Endothelial cell (in vitro differentiated cells): ENCODE data around the gene MRPS7. TPM values are rescaled to one million over a fixed set of nuclear protein-coding genes. Genes with fewer than 3 reads are reported as not detected.

Experiments
- DNase-seq: peaks from one replicate; pipeline ENCODE4 v3.0.0; 2021; ENCODE audit warnings: low spot score
- H3K27ac Mint-ChIP-seq: one replicate; pipeline ENCODE4 v1.8.0; 2021; ENCODE audit warnings: mixed read lengths, inconsistent platforms; ENCODE audit not compliant: unreplicated experiment
- H3K27me3 Mint-ChIP-seq: one replicate; pipeline ENCODE4 v1.8.0; 2021; ENCODE audit warnings: mild to moderate bottlenecking, moderate library complexity, mixed read lengths, inconsistent platforms; ENCODE audit not compliant: unreplicated experiment
- H3K36me3 Mint-ChIP-seq: one replicate; pipeline ENCODE4 v1.8.0; 2021; ENCODE audit warnings: mild to moderate bottlenecking, low read depth, mixed read lengths, inconsistent platforms; ENCODE audit not compliant: unreplicated experiment
- H3K4me1 Mint-ChIP-seq: one replicate; pipeline ENCODE4 v1.8.0; 2021; ENCODE audit warnings: mild to moderate bottlenecking, mixed read lengths, inconsistent platforms; ENCODE audit not compliant: unreplicated experiment
- H3K4me3 Mint-ChIP-seq: one replicate; pipeline ENCODE4 v1.8.0; 2021; ENCODE audit warnings: mild to moderate bottlenecking, mixed read lengths, inconsistent platforms; ENCODE audit not compliant: unreplicated experiment
- H3K9me3 Mint-ChIP-seq: one replicate; pipeline ENCODE4 v1.8.0; 2021; ENCODE audit warnings: mixed read lengths, inconsistent platforms; ENCODE audit not compliant: unreplicated experiment
- total RNA-seq: library from RNA; stranded (reverse); fragmentation: NEBNext Ultra II Directional; extraction: Animal tissue kit (Norgen Biotek cat#: 25700); gene quantifications from one replicate; pipeline ENCODE4 v1.2.1, GENCODE V29; 2021; ENCODE audit not compliant: unreplicated experiment
- TF ChIP-seq, protein P1 (sequence below): fragments of 200-600 bp; sonication (generic); IDR thresholded peaks from one replicate; pipeline ENCODE4 v1.5.0; 2021; ENCODE audit warnings: antibody characterized with exemption; ENCODE audit not compliant: unreplicated experiment

Gene MRPS7
- total RNA-seq, 1 donor from 2014 or later: 63.4 TPM

DNA sequence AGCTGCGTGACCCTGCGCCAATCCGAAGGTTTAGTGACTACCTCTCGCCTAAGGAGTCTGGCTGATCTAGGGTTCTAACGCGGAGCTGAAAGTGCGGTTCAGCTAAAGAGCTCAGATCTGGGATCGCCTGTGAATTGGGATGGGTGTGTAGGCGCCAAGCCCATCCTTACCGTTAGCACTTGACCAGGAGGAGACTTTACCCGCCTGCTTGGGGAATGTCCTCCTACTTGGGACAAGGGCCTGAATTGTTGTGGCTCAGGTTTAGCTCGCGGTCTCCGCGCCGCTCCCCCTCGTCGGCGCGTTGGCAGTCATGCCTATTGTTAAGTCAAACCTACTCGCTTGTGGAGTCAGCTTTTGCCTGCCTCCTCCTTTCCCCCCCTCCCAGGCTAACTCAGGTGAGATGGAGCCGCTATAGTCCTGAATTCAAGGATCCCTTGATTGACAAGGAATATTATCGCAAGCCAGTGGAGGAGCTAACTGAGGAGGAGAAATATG lies 480 bp downstream of the MRPS7 start:
- H3K4me3 Mint-ChIP-seq: peak overlapping the region; percentile 98
- H3K9me3 Mint-ChIP-seq: no peaks in the 10 kb centered on the region
- peaks cover 15% of the 10 kb centered on the region for H3K27me3 Mint-ChIP-seq
- peaks cover 8% of the 10 kb centered on the region for H3K36me3 Mint-ChIP-seq
- H3K4me1 Mint-ChIP-seq: peaks cover 54% of the 10 kb centered on the region
- TF ChIP-seq, protein P1, sequence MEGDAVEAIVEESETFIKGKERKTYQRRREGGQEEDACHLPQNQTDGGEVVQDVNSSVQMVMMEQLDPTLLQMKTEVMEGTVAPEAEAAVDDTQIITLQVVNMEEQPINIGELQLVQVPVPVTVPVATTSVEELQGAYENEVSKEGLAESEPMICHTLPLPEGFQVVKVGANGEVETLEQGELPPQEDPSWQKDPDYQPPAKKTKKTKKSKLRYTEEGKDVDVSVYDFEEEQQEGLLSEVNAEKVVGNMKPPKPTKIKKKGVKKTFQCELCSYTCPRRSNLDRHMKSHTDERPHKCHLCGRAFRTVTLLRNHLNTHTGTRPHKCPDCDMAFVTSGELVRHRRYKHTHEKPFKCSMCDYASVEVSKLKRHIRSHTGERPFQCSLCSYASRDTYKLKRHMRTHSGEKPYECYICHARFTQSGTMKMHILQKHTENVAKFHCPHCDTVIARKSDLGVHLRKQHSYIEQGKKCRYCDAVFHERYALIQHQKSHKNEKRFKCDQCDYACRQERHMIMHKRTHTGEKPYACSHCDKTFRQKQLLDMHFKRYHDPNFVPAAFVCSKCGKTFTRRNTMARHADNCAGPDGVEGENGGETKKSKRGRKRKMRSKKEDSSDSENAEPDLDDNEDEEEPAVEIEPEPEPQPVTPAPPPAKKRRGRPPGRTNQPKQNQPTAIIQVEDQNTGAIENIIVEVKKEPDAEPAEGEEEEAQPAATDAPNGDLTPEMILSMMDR: no peak
- DNase-seq: no peak
- peak overlapping the region; percentile 99 for H3K27ac Mint-ChIP-seq

DNA sequence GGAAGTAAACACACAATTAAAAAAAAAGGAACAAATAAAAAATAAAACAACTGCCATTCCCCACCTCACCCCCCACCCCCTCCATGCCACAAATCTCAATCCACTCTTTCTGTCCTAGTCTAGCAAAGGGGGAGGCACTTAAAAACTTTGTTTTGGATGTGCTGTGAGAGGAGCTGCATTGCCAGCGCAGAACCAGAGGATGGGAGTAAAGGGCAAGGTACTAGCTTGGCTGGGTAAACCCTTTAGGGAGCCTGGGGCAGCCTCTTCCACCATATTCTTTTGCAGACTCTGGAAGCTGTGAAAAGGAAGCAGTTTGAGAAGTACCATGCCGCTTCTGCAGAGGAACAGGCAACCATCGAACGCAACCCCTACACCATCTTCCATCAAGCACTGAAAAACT lies 1.4 kb downstream of the MRPS7 start:
- TF ChIP-seq, protein P1: no peak
- DNase-seq: no peak
- H3K9me3 Mint-ChIP-seq: no peaks in the 10 kb centered on the region
- H3K36me3 Mint-ChIP-seq: peaks cover 8% of the 10 kb centered on the region
- H3K4me1 Mint-ChIP-seq: peaks cover 54% of the 10 kb centered on the region
- H3K4me3 Mint-ChIP-seq: peak overlapping the region; percentile 98
- H3K27me3 Mint-ChIP-seq: peaks cover 15% of the 10 kb centered on the region
- peak overlapping the region; percentile 99 for H3K27ac Mint-ChIP-seq

DNA sequence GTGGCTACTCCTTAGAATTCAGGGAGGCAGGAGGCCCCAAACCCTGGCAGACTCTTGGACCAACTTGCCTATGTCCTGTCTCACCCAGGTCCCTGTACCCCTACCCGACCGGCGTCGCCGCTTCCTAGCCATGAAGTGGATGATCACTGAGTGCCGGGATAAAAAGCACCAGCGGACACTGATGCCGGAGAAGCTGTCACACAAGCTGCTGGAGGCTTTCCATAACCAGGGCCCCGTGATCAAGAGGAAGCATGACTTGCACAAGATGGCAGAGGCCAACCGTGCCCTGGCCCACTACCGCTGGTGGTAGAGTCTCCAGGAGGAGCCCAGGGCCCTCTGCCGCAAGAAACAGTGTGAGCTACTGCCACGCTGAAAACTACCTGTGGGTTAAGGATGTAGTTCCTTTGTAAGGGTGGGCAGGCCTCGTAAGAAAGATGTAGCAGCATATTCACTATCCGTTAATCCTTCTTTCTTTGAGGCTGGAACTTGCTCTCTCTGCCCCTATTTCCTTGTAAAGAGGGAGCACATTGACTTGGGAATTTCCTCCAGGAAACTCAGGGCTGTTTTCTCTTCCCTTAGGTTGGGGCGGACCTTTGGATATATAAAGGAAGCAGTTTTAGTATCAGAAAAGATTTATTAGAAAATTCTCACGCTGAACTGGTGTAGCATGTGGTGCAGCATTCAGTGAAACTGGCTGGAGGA lies 4.1 kb downstream of the MRPS7 start:
- Mint-ChIP-seq H3K36me3 (peaks cover 8% of the 10 kb centered on the region), H3K27ac (peak overlapping the region; percentile 96), H3K9me3 (no peaks in the 10 kb centered on the region), H3K27me3 (peaks cover 7% of the 10 kb centered on the region), H3K4me1 (peaks cover 51% of the 10 kb centered on the region), H3K4me3 (peak overlapping the region; percentile 12)
- TF ChIP-seq, protein P1: no peak
- no peak for DNase-seq

DNA sequence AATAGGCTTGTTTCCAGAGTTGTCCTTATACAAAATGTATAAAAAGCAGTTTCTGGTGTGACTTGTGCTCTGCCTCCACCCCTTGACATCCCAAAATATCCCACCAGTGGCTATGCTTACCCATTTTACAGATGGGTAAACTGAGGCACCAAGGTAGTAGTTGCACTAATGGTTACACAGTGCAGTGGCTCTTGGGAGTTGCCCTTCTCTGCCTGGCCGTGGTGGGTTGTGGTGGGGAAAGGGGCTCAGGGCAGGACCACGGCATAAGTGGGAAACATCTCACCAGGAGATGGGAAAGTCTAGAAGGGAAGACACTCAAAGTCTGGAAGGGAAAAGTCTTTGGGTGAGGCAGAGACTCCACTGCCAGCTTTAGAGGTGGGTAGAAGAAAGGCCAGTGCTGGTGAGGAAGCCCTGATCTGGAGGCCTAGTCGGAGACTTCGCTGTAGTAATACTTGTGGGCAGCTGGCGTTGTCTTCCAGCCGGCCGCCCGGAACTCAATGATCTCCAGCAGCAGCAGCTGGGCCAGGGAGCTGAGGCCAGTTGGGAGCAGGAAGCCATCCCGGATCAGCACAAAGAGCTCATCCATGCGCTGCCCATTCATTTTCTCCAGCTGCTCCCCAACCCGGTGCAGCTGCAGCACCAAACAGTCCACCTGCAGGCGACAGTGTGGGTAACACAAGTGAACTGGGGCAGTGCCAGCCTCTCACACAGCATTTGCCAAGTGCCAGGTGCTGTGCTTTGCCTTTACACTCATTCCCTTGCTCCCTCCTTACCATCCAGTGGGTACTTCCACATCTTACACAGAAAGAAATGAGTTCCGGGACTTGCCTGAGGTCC lies 4.9 kb downstream of the MRPS7 start:
- Mint-ChIP-seq H3K9me3 (no peaks in the 10 kb centered on the region), H3K27ac (peak overlapping the region; percentile 96), H3K27me3 (peaks cover 4% of the 10 kb centered on the region), H3K4me1 (peaks cover 49% of the 10 kb centered on the region), H3K4me3 (peak overlapping the region; percentile 51), H3K36me3 (peaks cover 8% of the 10 kb centered on the region)
- TF ChIP-seq, protein P1: no peak
- no peak for DNase-seq

DNA sequence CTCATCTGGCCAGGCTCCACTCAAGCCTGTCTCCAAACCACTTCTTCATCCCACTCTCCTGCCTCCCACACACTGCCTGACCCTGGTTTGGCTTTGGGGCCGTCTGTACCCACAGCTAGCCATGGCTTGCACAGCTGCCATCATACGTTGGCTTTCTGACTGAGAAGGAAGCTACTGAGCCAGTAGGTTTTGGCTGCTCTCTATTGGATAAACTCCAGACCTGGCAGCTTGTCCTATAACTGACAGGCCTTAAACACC lies 5.4 kb downstream of the MRPS7 start:
- Mint-ChIP-seq H3K4me3 (peak overlapping the region; percentile 51), H3K9me3 (no peaks in the 10 kb centered on the region), H3K36me3 (peaks cover 8% of the 10 kb centered on the region), H3K27ac (peak overlapping the region; percentile 84), H3K27me3 (peaks cover 4% of the 10 kb centered on the region), H3K4me1 (peaks cover 50% of the 10 kb centered on the region)
- TF ChIP-seq, protein P1: no peak
- no peak for DNase-seq
